ENCODE data around the gene TSPAN12.

Gene TSPAN12

DNA sequence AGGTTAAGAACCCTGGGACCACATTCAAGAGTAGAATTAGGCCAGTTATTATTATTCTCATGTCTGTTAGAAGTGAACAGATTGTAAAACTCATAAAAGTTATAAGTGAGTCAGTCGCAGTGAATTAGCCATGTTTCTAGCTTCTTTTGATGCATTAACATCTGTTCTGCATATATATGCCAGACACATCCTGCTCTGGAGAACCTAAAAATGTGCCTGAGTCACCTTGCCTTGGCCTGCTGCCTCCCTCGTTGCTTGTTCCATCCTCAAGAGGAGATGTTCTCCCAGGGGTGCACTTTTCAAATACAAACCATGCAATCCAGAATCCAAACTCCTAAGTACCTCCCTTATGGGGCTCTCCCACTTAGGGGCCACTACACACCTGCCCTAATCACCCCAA lies 14.8 kb downstream of the TSPAN12 start:
- Histone ChIP-seq H3K4me3 (ENCODE audit: insufficient read depth, low read depth, low read length, poor library complexity, severe bottlenecking) (no peak overlapping the region), H3K36me3 (ENCODE audit: control insufficient read depth, insufficient read depth, low read length) (no peaks in the 10 kb centered on the region), H3K9me3 (ENCODE audit: control insufficient read depth, low read length) (no peaks in the 10 kb centered on the region), H3K27ac (ENCODE audit: insufficient read depth, low read length, poor library complexity, severe bottlenecking) (no peak overlapping the region), H3K4me1 (ENCODE audit: control insufficient read depth, insufficient read depth, low read length, poor library complexity, severe bottlenecking) (no peaks in the 10 kb centered on the region), H3K27me3 (replicated peaks; ENCODE audit: control insufficient read depth, insufficient read depth, low read length, poor library complexity, severe bottlenecking) (no peaks in the 10 kb centered on the region)
- DNase-seq: no peak

DNA sequence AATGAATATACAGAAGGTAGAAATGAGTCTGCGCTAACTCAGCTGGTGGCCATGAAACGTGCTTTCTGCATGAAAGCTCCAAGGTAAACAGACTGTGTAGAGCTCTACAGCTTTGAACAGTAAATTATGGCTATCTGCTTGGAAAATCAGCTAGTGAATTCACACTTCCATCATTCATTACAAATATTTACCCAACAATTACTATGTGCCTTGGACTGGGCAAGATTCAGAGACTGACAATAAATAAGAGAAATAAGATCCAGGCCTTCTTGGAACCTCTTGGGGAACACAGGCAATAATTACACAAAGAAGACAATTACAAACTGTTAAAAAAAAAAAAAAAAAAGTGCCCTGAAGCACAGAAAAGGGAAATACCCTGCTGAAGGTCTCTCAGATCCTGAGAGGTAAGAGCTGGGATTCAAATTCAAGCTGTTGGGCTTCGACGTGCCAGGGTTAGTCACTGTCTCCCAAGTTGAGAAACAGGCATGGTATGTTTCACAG lies 15.8 kb downstream of the TSPAN12 start:
- no peaks in the 10 kb centered on the region for H3K36me3 ChIP-seq (ENCODE audit: control insufficient read depth, insufficient read depth, low read length)
- no peak overlapping the region for H3K4me3 ChIP-seq (ENCODE audit: insufficient read depth, low read depth, low read length, poor library complexity, severe bottlenecking)
- H3K27ac ChIP-seq (ENCODE audit: insufficient read depth, low read length, poor library complexity, severe bottlenecking): no peak overlapping the region
- no peaks in the 10 kb centered on the region for H3K4me1 ChIP-seq (ENCODE audit: control insufficient read depth, insufficient read depth, low read length, poor library complexity, severe bottlenecking)
- H3K27me3 ChIP-seq (replicated peaks; ENCODE audit: control insufficient read depth, insufficient read depth, low read length, poor library complexity, severe bottlenecking): no peaks in the 10 kb centered on the region
- no peaks in the 10 kb centered on the region for H3K9me3 ChIP-seq (ENCODE audit: control insufficient read depth, low read length)
- no peak for DNase-seq

DNA sequence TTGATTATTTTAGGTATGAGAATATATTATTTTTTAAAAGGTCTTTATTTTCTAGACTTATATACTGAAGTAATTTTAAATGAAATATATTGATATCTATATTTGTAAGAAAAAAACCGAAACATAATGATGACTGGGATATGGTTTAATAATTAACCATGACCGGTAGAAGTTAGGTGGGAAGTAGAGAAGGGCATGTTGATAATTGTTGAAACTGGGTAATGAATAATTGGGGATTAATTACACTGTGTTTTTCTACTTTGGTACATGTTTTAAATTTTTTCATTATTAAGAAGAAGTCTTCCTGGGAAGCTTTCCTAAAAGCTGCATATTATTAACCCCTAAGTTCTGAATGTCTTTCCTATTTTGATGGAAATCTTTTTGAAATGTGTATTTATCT lies 16.3 kb downstream of the TSPAN12 start:
- no peaks in the 10 kb centered on the region for H3K4me1 ChIP-seq (ENCODE audit: control insufficient read depth, insufficient read depth, low read length, poor library complexity, severe bottlenecking)
- H3K27me3 ChIP-seq (replicated peaks; ENCODE audit: control insufficient read depth, insufficient read depth, low read length, poor library complexity, severe bottlenecking): no peaks in the 10 kb centered on the region
- H3K27ac ChIP-seq (ENCODE audit: insufficient read depth, low read length, poor library complexity, severe bottlenecking): no peak overlapping the region
- no peaks in the 10 kb centered on the region for H3K9me3 ChIP-seq (ENCODE audit: control insufficient read depth, low read length)
- DNase-seq: no peak
- H3K4me3 ChIP-seq (ENCODE audit: insufficient read depth, low read depth, low read length, poor library complexity, severe bottlenecking): no peak overlapping the region
- H3K36me3 ChIP-seq (ENCODE audit: control insufficient read depth, insufficient read depth, low read length): no peaks in the 10 kb centered on the region

DNA sequence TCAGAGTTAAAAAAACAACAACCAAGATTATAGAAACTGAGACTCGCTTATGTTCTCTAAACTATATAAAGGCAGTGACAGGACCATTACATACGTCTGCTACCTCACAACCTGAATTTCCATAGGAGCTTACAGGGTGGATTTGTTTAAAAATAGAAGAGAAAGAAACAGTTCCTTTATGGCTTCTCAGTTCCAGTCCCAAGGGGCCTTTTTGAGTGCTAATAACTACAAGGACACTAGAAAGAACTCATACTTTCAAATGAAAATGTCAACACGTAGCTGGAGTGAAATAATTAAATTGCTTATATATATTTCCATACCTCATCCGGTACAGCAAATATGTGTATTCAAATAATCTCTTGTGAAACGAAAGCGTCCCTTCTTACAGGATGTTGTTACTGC lies 19.7 kb downstream of the TSPAN12 start:
- H3K27ac ChIP-seq (ENCODE audit: insufficient read depth, low read length, poor library complexity, severe bottlenecking): no peak overlapping the region
- H3K27me3 ChIP-seq (replicated peaks; ENCODE audit: control insufficient read depth, insufficient read depth, low read length, poor library complexity, severe bottlenecking): no peaks in the 10 kb centered on the region
- no peak overlapping the region for H3K4me3 ChIP-seq (ENCODE audit: insufficient read depth, low read depth, low read length, poor library complexity, severe bottlenecking)
- H3K9me3 ChIP-seq (ENCODE audit: control insufficient read depth, low read length): no peaks in the 10 kb centered on the region
- no peaks in the 10 kb centered on the region for H3K36me3 ChIP-seq (ENCODE audit: control insufficient read depth, insufficient read depth, low read length)
- DNase-seq: no peak
- H3K4me1 ChIP-seq (ENCODE audit: control insufficient read depth, insufficient read depth, low read length, poor library complexity, severe bottlenecking): no peaks in the 10 kb centered on the region

DNA sequence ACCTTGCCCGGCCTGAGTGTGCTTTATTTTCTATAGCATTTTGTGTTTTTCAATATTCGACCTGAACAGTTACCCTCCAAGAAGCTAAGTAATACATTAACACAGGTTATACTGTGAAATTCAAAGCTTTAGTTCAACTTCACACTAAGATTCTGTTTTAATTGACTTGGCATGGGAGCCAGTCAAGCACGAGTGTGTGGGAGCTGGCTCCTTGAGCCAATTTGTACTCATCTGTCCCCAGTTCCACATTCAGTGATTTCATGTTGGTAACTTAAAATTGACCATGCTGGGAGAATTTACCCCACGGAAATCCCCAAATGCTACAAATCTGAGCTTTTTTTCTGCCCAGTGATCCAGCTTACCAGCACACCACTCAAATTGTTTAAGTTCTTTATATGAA lies 20.3 kb downstream of the TSPAN12 start:
- H3K27ac ChIP-seq (ENCODE audit: insufficient read depth, low read length, poor library complexity, severe bottlenecking): no peak overlapping the region

DNA sequence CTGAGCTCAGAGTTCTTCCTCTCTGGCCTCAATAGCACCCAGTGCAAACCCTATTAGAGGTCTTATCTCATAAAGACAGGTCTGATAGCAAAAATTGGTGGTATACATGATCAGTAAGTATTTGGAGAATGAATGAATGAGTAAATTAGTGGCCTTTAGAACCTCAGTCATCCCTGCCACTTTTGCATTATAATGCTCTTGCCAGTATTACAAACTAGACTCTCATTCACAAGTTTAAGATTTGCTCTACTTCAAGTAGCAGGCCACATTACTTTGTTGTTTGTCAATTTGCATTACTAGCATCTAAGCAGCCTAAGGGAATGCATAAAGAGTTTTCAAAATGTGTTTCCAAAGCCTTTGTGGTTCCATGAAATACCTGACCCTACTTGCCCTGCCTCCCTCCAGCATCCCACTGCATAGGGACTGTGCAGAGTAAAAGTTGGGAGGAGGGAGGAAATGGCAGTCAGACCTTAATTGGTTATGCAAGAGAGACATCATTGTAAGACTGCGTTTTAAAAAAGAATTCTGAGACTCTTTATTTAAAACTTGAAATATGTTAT lies 21.3 kb downstream of the TSPAN12 start:
- Histone ChIP-seq H3K27me3 (replicated peaks; ENCODE audit: control insufficient read depth, insufficient read depth, low read length, poor library complexity, severe bottlenecking) (no peaks in the 10 kb centered on the region), H3K4me3 (ENCODE audit: insufficient read depth, low read depth, low read length, poor library complexity, severe bottlenecking) (no peak overlapping the region), H3K36me3 (ENCODE audit: control insufficient read depth, insufficient read depth, low read length) (no peaks in the 10 kb centered on the region), H3K9me3 (ENCODE audit: control insufficient read depth, low read length) (no peaks in the 10 kb centered on the region), H3K4me1 (ENCODE audit: control insufficient read depth, insufficient read depth, low read length, poor library complexity, severe bottlenecking) (no peaks in the 10 kb centered on the region), H3K27ac (ENCODE audit: insufficient read depth, low read length, poor library complexity, severe bottlenecking) (no peak overlapping the region)
- no peak for DNase-seq

More for the DNA sequence above, 20.3 kb downstream of the TSPAN12 start:
- Histone ChIP-seq H3K4me1 (ENCODE audit: control insufficient read depth, insufficient read depth, low read length, poor library complexity, severe bottlenecking) (no peaks in the 10 kb centered on the region), H3K36me3 (ENCODE audit: control insufficient read depth, insufficient read depth, low read length) (no peaks in the 10 kb centered on the region), H3K4me3 (ENCODE audit: insufficient read depth, low read depth, low read length, poor library complexity, severe bottlenecking) (no peak overlapping the region), H3K27me3 (replicated peaks; ENCODE audit: control insufficient read depth, insufficient read depth, low read length, poor library complexity, severe bottlenecking) (no peaks in the 10 kb centered on the region), H3K9me3 (ENCODE audit: control insufficient read depth, low read length) (no peaks in the 10 kb centered on the region)
- no peak for DNase-seq

DNA sequence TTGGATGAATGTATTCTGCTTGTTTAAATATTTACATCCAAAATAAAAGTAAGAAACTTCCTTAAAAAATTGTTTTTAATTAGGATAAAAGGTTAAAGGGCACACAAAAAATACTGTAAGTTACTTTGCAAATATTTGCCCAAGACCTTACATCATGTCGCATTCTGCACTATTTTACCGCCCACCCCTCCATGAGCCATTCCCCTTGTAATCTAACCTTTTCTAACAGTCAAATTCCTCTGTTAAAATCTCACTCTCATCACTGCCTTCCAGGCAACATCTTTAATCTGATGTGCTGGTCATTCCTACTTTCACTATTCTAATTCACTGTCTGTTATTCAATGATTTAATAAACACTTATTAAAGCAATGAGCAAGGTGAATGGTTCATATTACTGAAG lies 23.2 kb downstream of the TSPAN12 start:
- H3K27ac ChIP-seq (ENCODE audit: insufficient read depth, low read length, poor library complexity, severe bottlenecking): no peak overlapping the region
- no peak for DNase-seq

DNA sequence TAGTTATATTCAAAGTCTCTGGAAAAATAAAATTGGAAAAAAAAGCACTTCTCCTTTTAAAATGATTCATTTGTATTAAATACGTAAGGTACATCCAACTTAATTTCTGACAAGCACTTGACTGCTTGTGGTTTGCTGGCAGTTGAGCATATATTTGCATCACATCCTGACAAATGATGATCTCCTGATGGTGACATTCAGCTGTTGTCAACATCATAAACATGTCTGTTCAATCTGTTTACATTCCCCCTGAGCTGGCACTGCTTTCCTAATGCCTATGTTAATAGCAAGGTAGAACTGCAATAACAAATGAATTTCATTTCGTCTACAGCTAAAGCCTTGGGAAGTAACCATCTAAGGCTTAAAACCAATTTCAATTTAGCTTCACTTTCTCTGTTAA lies 24.4 kb downstream of the TSPAN12 start:
- H3K36me3 ChIP-seq (ENCODE audit: control insufficient read depth, insufficient read depth, low read length): no peaks in the 10 kb centered on the region
- no peak overlapping the region for H3K27ac ChIP-seq (ENCODE audit: insufficient read depth, low read length, poor library complexity, severe bottlenecking)
- no peak for DNase-seq
- H3K4me1 ChIP-seq (ENCODE audit: control insufficient read depth, insufficient read depth, low read length, poor library complexity, severe bottlenecking): no peaks in the 10 kb centered on the region
- H3K27me3 ChIP-seq (replicated peaks; ENCODE audit: control insufficient read depth, insufficient read depth, low read length, poor library complexity, severe bottlenecking): no peaks in the 10 kb centered on the region
- no peak overlapping the region for H3K4me3 ChIP-seq (ENCODE audit: insufficient read depth, low read depth, low read length, poor library complexity, severe bottlenecking)
- H3K9me3 ChIP-seq (ENCODE audit: control insufficient read depth, low read length): no peaks in the 10 kb centered on the region

More for the DNA sequence above, 23.2 kb downstream of the TSPAN12 start:
- Histone ChIP-seq H3K4me1 (ENCODE audit: control insufficient read depth, insufficient read depth, low read length, poor library complexity, severe bottlenecking) (no peaks in the 10 kb centered on the region), H3K4me3 (ENCODE audit: insufficient read depth, low read depth, low read length, poor library complexity, severe bottlenecking) (no peak overlapping the region), H3K36me3 (ENCODE audit: control insufficient read depth, insufficient read depth, low read length) (no peaks in the 10 kb centered on the region), H3K27me3 (replicated peaks; ENCODE audit: control insufficient read depth, insufficient read depth, low read length, poor library complexity, severe bottlenecking) (no peaks in the 10 kb centered on the region), H3K9me3 (ENCODE audit: control insufficient read depth, low read length) (no peaks in the 10 kb centered on the region)

DNA sequence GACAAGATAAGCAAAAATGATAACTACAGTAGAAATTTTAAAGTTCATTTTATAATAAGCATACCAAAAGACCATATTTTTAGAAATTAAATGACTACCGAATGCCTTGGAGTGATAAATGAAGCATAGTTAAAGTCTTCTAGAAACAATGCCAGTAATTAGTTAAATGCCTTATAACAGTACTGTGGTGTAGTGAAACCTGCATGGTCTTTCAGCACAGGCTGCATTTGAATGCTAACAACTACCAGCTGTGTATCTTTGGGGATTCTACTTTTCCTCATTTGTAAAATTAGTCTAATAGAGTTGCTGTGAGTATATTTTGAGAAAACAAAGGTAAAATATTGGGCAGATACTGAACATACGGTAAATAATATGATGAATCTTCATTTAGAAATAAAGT lies 25.1 kb downstream of the TSPAN12 start:
- Histone ChIP-seq H3K9me3 (ENCODE audit: control insufficient read depth, low read length) (no peaks in the 10 kb centered on the region), H3K4me1 (ENCODE audit: control insufficient read depth, insufficient read depth, low read length, poor library complexity, severe bottlenecking) (no peaks in the 10 kb centered on the region), H3K36me3 (ENCODE audit: control insufficient read depth, insufficient read depth, low read length) (no peaks in the 10 kb centered on the region), H3K27me3 (replicated peaks; ENCODE audit: control insufficient read depth, insufficient read depth, low read length, poor library complexity, severe bottlenecking) (peaks cover 2% of the 10 kb centered on the region), H3K4me3 (ENCODE audit: insufficient read depth, low read depth, low read length, poor library complexity, severe bottlenecking) (no peak overlapping the region), H3K27ac (ENCODE audit: insufficient read depth, low read length, poor library complexity, severe bottlenecking) (no peak overlapping the region)
- no peak for DNase-seq

DNA sequence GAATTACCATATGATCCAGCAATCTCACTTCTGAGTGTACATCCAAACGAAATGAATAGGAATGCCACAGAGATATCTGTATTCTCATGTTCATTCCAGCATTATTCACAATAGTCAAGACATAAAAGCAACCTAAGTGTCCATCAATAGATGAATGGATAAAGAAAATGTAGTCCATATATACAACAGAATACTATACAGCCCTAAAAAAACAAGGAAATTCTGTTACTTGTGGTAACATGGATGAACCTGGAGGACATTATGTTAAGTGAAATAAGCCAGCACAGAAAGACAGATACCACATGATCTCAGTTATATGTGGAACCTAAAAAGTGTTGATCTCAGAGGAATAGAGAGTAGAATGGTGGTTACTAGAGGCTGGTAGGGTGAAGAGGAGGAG lies 26.7 kb downstream of the TSPAN12 start:
- no peak for DNase-seq
- Histone ChIP-seq H3K9me3 (ENCODE audit: control insufficient read depth, low read length) (no peaks in the 10 kb centered on the region), H3K4me3 (ENCODE audit: insufficient read depth, low read depth, low read length, poor library complexity, severe bottlenecking) (no peak overlapping the region), H3K27me3 (replicated peaks; ENCODE audit: control insufficient read depth, insufficient read depth, low read length, poor library complexity, severe bottlenecking) (peaks cover 2% of the 10 kb centered on the region), H3K4me1 (ENCODE audit: control insufficient read depth, insufficient read depth, low read length, poor library complexity, severe bottlenecking) (no peaks in the 10 kb centered on the region), H3K27ac (ENCODE audit: insufficient read depth, low read length, poor library complexity, severe bottlenecking) (no peak overlapping the region), H3K36me3 (ENCODE audit: control insufficient read depth, insufficient read depth, low read length) (no peaks in the 10 kb centered on the region)
